Upper lobe of left lung (tissue), 6 donors: ENCODE results near the gene SLBP. TPM values are rescaled to one million over a fixed set of nuclear protein-coding genes. Genes with fewer than 3 reads are reported as not detected.

ENCODE experiments used
- ATAC-seq, 2 donors: fragments of 200-7000 bp; cut with Tn5 transposase; one replicate each; pipeline ENCODE4 v1.9.1; 2022; ENCODE audit warnings: mild to moderate bottlenecking in 2 of 2, moderate library complexity in 2 of 2; ENCODE audit not compliant: low FRiP score in 2 of 2
- DNase-seq, 2 donors: peaks; one replicate each; pipeline ENCODE4 v3.0.0-alpha.2; 2019 to 2020
- H3K27ac ChIP-seq, 4 donors: fragments of 200-600 bp; sonication (generic); one replicate each; pipeline ENCODE4 v1.5.1; 2016 to 2019
- H3K27me3 ChIP-seq, 4 donors: fragments of 200-600 bp; sonication (generic); one replicate each; pipeline ENCODE4 v1.5.1; 2017 to 2019
- H3K36me3 ChIP-seq, 4 donors: fragments of 200-600 bp; sonication (generic); one replicate each; pipeline ENCODE4 v1.5.1; 2016 to 2019
- H3K4me1 ChIP-seq, 4 donors: fragments of 200-600 bp; sonication (generic); one replicate each; pipeline ENCODE4 v1.5.1; 2018 to 2019
- H3K4me3 ChIP-seq, 4 donors: fragments of 200-600 bp; sonication (generic); one replicate each; pipeline ENCODE4 v1.5.1; 2017 to 2019; ENCODE audit warnings: mild to moderate bottlenecking in 2 of 4, moderate library complexity in 1 of 4
- H3K9me3 ChIP-seq, 4 donors: fragments of 200-600 bp; sonication (generic); one replicate each; pipeline ENCODE4 v1.5.1; 2018 to 2019
- CTCF ChIP-seq, 6 experiments: fragments of 450-650 bp in 4 of 6; fragments of 200-600 bp in 2 of 6; sonication (generic) in 2 of 6; IDR thresholded peaks; one replicate each; pipeline ENCODE4 v1.5.1; 2016 to 2019; ENCODE audit warnings: antibody characterized with exemption in 6 of 6
- EP300 ChIP-seq, 4 donors: sonication (generic); formaldehyde crosslinking; IDR thresholded peaks; one replicate each; pipeline ENCODE4 v1.5.1; 2017; ENCODE audit warnings: antibody characterized with exemption in 4 of 4, control low read depth in 2 of 4
- POLR2A ChIP-seq, 4 donors: fragments of 450-650 bp; IDR thresholded peaks; one replicate each; pipeline ENCODE4 v1.5.1; 2016 to 2017; ENCODE audit warnings: antibody characterized with exemption in 4 of 4, mild to moderate bottlenecking in 2 of 4
- POLR2AphosphoS5 ChIP-seq, 2 donors: sonication (generic); formaldehyde crosslinking; IDR thresholded peaks; one replicate each; pipeline ENCODE4 v1.5.1; 2017; ENCODE audit warnings: antibody characterized with exemption in 2 of 2
- WGBS, 2 donors: methylation state at CpG; one replicate each; pipeline ENCODE4 v1.1.5; 2017 to 2018; 5-methylcytosine and 5-hydroxymethylcytosine counted together
- total RNA-seq, 6 donors: library from RNA; depleted of rRNA in 4 of 6; stranded (reverse); fragments of >200 nt in 4 of 6; gene quantifications; one replicate each; pipeline versions ENCODE4 v1.1.0 to v1.2.1, GENCODE V29; 2016 to 2021
- donor health status: DM: no; HTN: no; CAD: no; lungs with moderate emphysema.
- donor health status: DM: no; HTN: yes; CAD: no; lungs with severe emphysema.

The SLBP gene
- total RNA-seq, 6 donors from 2014 or later: 33.0 to 51.1 (median 38.0) TPM

- H3K36me3 ChIP-seq: peaks cover 0 to 10% (median 6%) of the 10 kb centered on the region in 4 donors
- no peak for ATAC-seq
- 75 to 80% methylated on average over 1 to 2 of the region's 3 CpGs for WGBS, 2 donors
- H3K9me3 ChIP-seq: no peaks in the 10 kb centered on the region
- H3K4me1 ChIP-seq: peaks cover 13 to 38% (median 28%) of the 10 kb centered on the region in 4 donors
- H3K27me3 ChIP-seq: no peaks in the 10 kb centered on the region
- no peak for TF ChIP-seq POLR2AphosphoS5 (IDR thresholded peaks at IDR 0.05)
- no peak for TF ChIP-seq POLR2A (IDR thresholded peaks at IDR 0.05)
- TF ChIP-seq CTCF (IDR thresholded peaks at IDR 0.05): no peak
- TF ChIP-seq EP300 (IDR thresholded peaks at IDR 0.05): no peak
- no peak for DNase-seq
- no peak overlapping the region for H3K27ac ChIP-seq
- H3K4me3 ChIP-seq: no peak overlapping the region
These were observed 37.3 kb upstream of the SLBP start for GRCh38 chr4:1749370-1749769.

GRCh38 chr4:1748465-1748995, 36.4 kb upstream of the SLBP start:
- DNase-seq: peak; percentile 81 to 91
- TF ChIP-seq POLR2AphosphoS5 (IDR thresholded peaks at IDR 0.05): no peak
- no peak for TF ChIP-seq EP300 (IDR thresholded peaks at IDR 0.05)
- peak; percentile 76 to 92 (median 86) for TF ChIP-seq CTCF (IDR thresholded peaks at IDR 0.05)
- no peak for TF ChIP-seq POLR2A (IDR thresholded peaks at IDR 0.05)
- Histone ChIP-seq H3K4me3 (peak overlapping the region in 1 of 4 donors; percentile 5), H3K27ac (no peak overlapping the region), H3K27me3 (no peaks in the 10 kb centered on the region), H3K36me3 (peaks cover 0 to 17% (median 8%) of the 10 kb centered on the region in 4 donors), H3K4me1 (peaks cover 13 to 33% (median 27%) of the 10 kb centered on the region in 4 donors), H3K9me3 (no peaks in the 10 kb centered on the region)
- peak; percentile 31 to 51 for ATAC-seq
- 0 to 6% methylated on average over 1 to 29 of the region's 29 CpGs for WGBS, 2 donors

GRCh38 chr4:1747603-1747967, 35.5 kb upstream of the SLBP start:
- H3K27ac ChIP-seq: no peak overlapping the region
- 85 to 88% methylated on average over 8 to 16 of the region's 16 CpGs for WGBS, 2 donors
- TF ChIP-seq POLR2AphosphoS5 (IDR thresholded peaks at IDR 0.05) (no peak), POLR2A (IDR thresholded peaks at IDR 0.05) (no peak), CTCF (IDR thresholded peaks at IDR 0.05) (no peak), EP300 (IDR thresholded peaks at IDR 0.05) (no peak)
- peak in 1 of 2 donors; percentile 48 for DNase-seq
- no peak for ATAC-seq
- H3K4me3 ChIP-seq: no peak overlapping the region
- peaks cover 0 to 21% (median 8%) of the 10 kb centered on the region in 4 donors for H3K36me3 ChIP-seq
- H3K27me3 ChIP-seq: no peaks in the 10 kb centered on the region
- H3K4me1 ChIP-seq: peaks cover 5 to 24% (median 20%) of the 10 kb centered on the region in 4 donors
- H3K9me3 ChIP-seq: no peaks in the 10 kb centered on the region

- TF ChIP-seq CTCF (IDR thresholded peaks at IDR 0.05) (no peak), EP300 (IDR thresholded peaks at IDR 0.05) (no peak), POLR2A (IDR thresholded peaks at IDR 0.05) (no peak), POLR2AphosphoS5 (IDR thresholded peaks at IDR 0.05) (no peak)
- Histone ChIP-seq H3K36me3 (peaks cover 0 to 25% (median 8%) of the 10 kb centered on the region in 4 donors), H3K4me1 (peaks cover 0 to 18% (median 15%) of the 10 kb centered on the region in 4 donors), H3K4me3 (no peak overlapping the region), H3K27ac (no peak overlapping the region), H3K9me3 (no peaks in the 10 kb centered on the region), H3K27me3 (no peaks in the 10 kb centered on the region)
- no peak for ATAC-seq
- peak in 1 of 2 donors; percentile 82 for DNase-seq
- 90% methylated on average over 28 of the region's 33 CpGs; no CpG with 5 or more reads in 1 of the 2 donors for WGBS, 2 donors
These were observed 34.9 kb upstream of the SLBP start for GRCh38 chr4:1746919-1747602.
